Measurements from ENCODE around the gene PXMP2.
"Not testable (repeated sequence)": the region's sequence is repeated elsewhere in the genome, so short reads cannot be mapped to it uniquely, and the experiment has no call there.

Gene PXMP2

DNA sequence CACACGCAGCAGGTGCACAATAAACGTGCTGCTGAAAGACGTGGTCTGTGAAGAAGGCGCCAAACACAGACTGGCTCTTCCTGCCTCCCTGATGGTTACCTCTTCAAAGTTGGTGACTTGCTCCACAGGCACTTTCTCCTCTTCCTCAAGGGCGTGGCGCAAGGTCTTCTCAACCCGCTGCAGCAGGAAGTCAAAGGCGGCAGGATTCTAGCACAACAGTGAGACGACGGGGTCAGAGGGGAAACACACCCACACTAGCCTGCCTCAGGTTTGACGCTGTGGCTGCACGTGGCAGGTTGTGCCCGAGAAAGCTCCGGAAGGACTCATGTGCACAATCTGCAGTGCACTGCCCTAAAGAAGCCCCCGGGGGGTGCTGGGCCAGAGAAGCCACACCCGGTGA lies 15.3 kb upstream of the PXMP2 start:
- peaks cover 7% of the 10 kb centered on the region for H3K36me3 Mint-ChIP-seq

DNA sequence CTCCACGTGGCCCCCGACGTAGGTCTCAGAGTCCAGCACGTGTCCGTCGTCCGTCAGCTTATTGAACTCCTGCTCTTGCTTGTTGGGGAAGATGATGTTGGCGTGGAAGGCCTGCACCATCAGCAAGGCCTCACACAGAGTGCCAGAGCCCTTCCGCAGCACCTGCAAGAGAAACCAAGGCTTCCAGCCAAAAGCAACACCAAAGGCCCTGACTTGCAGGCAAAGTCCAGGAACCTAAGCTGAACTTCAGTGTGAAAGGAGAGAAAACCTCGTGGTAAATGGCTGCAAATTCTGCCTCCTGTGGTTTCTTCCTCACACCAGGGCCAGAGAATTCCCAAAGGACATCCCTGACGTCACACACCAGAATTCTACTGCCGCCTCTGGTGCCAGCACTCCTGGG lies 14.7 kb upstream of the PXMP2 start:
- Mint-ChIP-seq H3K36me3 (peaks cover 5% of the 10 kb centered on the region), H3K9me3 (no peaks in the 10 kb centered on the region), H3K4me1 (no peaks in the 10 kb centered on the region), H3K27me3 (no peaks in the 10 kb centered on the region), H3K27ac (no peak overlapping the region), H3K4me3 (no peak overlapping the region)

More for the DNA sequence above, 15.3 kb upstream of the PXMP2 start:
- no peaks in the 10 kb centered on the region for H3K27me3 Mint-ChIP-seq
- H3K4me1 Mint-ChIP-seq = no peaks in the 10 kb centered on the region
- no peak overlapping the region for H3K4me3 Mint-ChIP-seq
- H3K9me3 Mint-ChIP-seq = no peaks in the 10 kb centered on the region
- H3K27ac Mint-ChIP-seq = peak overlapping the region; percentile 20

DNA sequence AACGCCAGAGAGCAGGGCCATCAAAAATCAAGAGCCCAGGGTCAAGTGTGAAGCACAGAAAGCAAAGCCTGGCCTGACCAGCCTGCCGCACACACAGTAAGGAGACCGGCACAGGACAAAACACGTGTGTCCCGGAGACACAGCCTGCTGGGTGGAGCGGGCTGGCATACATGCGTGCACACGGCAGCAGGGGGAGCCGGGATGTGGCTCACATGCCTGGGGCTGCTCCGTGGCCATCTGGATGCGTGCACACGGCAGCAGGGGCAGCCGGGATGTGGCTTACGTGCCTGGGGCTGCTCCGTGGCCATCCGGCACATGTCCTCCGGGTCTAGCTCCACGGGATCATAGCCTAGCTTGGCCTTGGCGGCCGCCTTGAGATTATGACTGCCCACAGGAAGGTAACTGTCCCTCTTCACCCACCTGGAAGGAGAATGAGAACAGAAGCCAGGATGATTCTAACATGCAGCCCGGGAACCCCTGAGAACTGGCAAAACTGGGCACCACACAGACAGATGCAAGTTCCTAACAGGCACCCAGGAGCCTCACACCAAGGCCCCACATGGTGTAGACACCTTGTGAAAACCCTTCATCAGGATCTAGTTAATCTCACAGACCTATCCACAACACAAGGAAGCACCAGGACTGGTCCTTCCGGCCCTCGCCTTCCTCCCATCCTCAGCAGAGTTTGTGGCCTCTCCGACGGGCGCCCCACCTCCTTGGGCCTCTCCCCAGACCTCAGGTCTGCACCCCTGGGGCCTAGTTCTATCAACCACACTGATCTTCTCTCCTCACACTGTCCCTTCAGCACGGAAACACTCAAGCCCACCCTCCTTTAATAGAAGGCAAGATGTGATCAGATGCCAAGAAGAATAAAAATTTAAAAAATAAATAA lies 13.9 kb upstream of the PXMP2 start:
- no peaks in the 10 kb centered on the region for H3K4me1 Mint-ChIP-seq
- no peaks in the 10 kb centered on the region for H3K9me3 Mint-ChIP-seq
- no peak overlapping the region for H3K27ac Mint-ChIP-seq
- no peak overlapping the region for H3K4me3 Mint-ChIP-seq
- no peaks in the 10 kb centered on the region for H3K27me3 Mint-ChIP-seq
- H3K36me3 Mint-ChIP-seq = peaks cover 5% of the 10 kb centered on the region

DNA sequence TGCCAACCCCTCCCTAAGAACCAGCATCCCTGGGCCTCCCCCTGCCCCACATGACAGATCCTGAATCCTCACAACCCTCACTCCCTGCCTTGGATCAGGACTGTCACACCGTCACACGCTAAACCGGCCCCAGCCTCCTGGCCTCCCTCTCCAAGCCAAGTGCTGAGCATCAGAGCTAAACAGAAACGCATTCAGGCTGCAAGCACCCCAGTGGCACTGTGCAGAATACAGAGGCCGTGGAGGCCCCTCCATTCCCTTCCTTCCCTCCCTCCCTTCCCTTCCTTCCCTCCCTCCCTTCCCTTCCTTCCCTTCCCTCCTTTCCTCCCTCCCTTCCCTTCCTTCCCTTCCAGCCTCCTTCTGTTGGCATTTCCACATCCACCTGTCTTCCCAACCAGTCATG lies 12.8 kb upstream of the PXMP2 start:
- Mint-ChIP-seq H3K4me3 (no peak overlapping the region), H3K27me3 (no peaks in the 10 kb centered on the region), H3K27ac (no peak overlapping the region), H3K36me3 (peaks cover 8% of the 10 kb centered on the region), H3K9me3 (no peaks in the 10 kb centered on the region), H3K4me1 (no peaks in the 10 kb centered on the region)

DNA sequence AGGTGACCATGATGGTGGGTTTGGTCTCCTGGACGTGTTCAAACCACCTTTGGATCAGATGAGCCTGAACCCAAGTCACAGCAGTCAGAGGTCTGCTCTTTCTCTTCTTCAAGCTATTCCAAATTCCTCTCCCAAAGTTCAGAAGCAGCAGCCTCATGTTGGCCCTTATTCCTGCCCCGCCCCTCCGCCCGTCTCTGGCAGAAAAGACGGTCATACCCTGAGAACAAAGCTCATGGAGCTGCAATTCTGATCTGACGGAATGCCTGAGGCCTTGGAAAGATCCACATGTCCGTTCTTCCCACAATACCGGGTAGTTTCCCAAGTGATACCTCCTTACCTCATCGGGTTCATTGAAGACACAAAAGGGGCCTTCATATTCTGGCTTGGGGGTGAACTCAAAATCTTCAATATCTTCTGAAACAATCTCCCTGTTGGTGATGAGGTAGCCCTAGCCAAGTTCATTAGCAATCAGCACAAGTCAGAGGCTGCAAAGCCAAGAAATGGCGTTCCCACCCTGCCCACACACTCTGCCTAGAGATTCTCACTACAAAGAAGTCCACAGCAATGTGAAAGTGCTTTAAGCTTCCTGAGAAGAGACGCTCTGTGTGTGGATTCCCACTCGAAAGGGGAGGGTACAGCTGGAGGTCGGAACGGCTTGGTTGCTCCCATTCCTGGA lies 11.5 kb upstream of the PXMP2 start:
- H3K27ac Mint-ChIP-seq = no peak overlapping the region
- H3K9me3 Mint-ChIP-seq = no peaks in the 10 kb centered on the region
- H3K4me1 Mint-ChIP-seq = peaks cover 5% of the 10 kb centered on the region
- no peaks in the 10 kb centered on the region for H3K27me3 Mint-ChIP-seq
- H3K4me3 Mint-ChIP-seq = no peak overlapping the region
- peaks cover 12% of the 10 kb centered on the region for H3K36me3 Mint-ChIP-seq

DNA sequence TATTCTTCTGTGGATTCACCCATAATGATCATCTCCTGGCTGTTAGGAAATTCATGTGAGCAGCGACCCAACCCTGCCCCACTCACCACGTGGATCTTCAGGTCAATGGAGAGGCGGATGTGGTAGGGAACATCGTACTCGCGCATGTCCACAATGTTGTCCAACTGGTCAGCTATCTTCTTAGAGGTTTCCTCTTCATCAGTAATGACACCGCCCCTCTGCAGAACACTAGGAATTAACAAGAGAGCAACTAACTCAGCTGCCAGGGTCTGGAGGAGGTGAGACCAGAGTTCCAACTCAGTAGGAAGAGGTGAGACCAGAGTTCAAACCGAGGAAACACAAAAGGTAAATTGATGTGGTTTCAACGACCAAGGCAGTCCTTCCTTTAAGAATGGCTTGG lies 9.9 kb upstream of the PXMP2 start:
- Mint-ChIP-seq H3K27ac (no peak overlapping the region), H3K4me3 (no peak overlapping the region), H3K4me1 (peaks cover 7% of the 10 kb centered on the region), H3K36me3 (peaks cover 12% of the 10 kb centered on the region), H3K27me3 (no peaks in the 10 kb centered on the region), H3K9me3 (no peaks in the 10 kb centered on the region)

DNA sequence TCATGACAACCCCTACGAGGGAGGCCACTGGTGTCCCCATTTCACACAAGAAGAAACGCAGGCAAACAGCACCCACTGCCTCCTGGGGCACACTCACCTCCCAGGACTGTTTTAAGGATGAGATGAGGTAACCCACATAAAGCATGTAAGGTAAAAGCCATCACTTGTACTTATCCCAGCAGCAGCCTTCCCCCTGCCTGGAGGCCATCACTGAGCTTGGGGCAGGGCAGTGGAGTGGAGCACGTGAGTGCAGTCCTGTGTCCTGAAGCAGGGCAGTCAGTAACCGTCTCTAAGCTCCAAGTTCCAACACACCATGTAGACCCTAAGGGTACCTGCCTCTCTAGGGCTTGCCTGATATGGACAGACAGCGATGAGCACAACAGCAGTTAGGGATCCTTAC lies 2.0 kb upstream of the PXMP2 start:
- Mint-ChIP-seq H3K36me3 (peaks cover 3% of the 10 kb centered on the region), H3K4me1 (peaks cover 33% of the 10 kb centered on the region), H3K4me3 (peak overlapping the region; percentile 70), H3K27me3 (no peaks in the 10 kb centered on the region), H3K27ac (peak overlapping the region; percentile 8), H3K9me3 (no peaks in the 10 kb centered on the region)

DNA sequence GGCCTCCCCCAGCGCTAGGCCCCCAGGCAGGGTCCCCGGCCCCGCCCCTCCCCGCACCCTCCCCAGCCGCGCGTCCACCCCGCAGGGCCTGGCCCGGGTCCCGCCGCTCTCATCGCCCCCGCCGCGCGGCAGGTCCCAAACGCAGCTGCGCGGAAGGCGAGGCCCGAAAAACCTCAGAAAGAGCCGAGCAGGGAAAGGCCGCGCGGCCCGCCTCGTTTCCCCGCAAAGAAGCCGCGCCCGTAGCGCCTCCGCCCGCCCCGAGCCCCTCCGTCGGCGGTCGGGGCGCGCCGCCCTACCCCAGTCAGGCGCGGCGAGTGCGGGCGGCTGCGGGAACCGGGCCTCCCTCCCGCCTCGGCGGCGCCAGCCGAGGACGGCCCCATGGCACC lies 569 bp upstream of the PXMP2 start:
- peaks cover 27% of the 10 kb centered on the region for H3K4me1 Mint-ChIP-seq
- no peaks in the 10 kb centered on the region for H3K27me3 Mint-ChIP-seq
- H3K27ac Mint-ChIP-seq = no peak overlapping the region
- no peaks in the 10 kb centered on the region for H3K36me3 Mint-ChIP-seq
- H3K9me3 Mint-ChIP-seq = no peaks in the 10 kb centered on the region
- H3K4me3 Mint-ChIP-seq = peak overlapping the region; percentile 85

DNA sequence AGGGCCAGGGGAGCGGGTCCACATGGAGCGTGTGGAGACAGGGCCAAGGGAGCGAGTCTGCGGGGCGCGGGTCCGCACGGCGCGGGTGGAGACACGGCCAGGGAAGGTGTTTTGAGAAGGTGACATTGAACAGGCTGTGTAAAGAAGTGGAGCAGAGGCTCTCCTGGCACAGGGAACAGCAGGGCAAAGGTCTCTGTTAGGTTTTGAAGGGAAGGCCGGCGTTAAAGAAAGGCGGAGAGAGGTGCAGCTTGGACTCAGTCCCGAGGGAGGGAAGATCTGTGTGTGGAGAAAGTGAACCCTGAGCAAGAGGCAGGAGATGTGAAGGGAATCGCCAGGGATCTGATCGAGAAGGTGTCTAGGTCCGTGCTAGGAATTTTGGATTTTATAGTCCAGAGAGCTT lies 1.8 kb downstream of the PXMP2 start:
- Mint-ChIP-seq H3K36me3 (no peaks in the 10 kb centered on the region), H3K27ac (peak overlapping the region; percentile 39)

DNA sequence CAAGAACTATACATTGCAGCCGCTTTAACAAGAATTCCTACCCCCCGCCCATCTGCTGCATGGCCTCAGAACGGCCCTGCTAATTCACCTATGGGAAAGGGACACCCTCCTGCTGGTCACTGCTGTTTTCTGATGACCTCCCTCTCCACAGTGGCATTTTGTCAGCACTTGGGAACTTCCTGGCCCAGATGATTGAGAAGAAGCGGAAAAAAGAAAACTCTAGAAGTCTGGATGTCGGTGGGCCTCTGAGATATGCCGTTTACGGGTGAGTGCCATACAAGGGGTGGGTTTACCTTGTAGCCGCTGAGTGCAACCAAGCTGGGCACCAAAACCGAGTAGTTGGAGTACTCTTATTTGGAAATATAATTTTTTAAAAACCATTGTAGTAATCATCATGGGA lies 2.7 kb downstream of the PXMP2 start:
- Mint-ChIP-seq H3K4me1 (peaks cover 17% of the 10 kb centered on the region), H3K4me3 (peak overlapping the region; percentile 28), H3K36me3 (no peaks in the 10 kb centered on the region), H3K27ac (no peak overlapping the region), H3K9me3 (no peaks in the 10 kb centered on the region), H3K27me3 (no peaks in the 10 kb centered on the region)

More for the DNA sequence above, 1.8 kb downstream of the PXMP2 start:
- Mint-ChIP-seq H3K27me3 (no peaks in the 10 kb centered on the region), H3K4me3 (peak overlapping the region; percentile 81), H3K9me3 (no peaks in the 10 kb centered on the region), H3K4me1 (peaks cover 19% of the 10 kb centered on the region)

DNA sequence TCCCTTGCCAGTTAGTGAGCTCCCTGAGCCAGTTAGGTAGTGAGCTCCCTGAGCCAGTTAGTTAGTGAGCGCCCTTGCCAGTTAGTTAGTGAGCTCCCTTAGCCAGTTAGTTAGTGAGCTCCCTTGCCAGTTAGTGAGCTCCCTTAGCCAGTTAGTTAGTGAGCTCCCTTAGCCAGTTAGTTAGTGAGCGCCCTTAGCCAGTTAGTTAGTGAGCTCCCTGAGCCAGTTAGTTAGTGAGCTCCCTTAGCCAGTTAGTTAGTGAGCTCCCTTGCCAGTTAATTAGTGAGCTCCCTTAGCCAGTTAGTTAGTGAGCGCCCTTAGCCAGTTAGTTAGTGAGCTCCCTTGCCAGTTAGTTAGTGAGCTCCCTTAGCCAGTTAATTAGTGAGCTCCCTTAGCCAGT lies 4.6 kb downstream of the PXMP2 start:
- not testable (repeated sequence) for H3K36me3 Mint-ChIP-seq, H3K4me1 Mint-ChIP-seq, H3K4me3 Mint-ChIP-seq, H3K9me3 Mint-ChIP-seq, H3K27me3 Mint-ChIP-seq, H3K27ac Mint-ChIP-seq

DNA sequence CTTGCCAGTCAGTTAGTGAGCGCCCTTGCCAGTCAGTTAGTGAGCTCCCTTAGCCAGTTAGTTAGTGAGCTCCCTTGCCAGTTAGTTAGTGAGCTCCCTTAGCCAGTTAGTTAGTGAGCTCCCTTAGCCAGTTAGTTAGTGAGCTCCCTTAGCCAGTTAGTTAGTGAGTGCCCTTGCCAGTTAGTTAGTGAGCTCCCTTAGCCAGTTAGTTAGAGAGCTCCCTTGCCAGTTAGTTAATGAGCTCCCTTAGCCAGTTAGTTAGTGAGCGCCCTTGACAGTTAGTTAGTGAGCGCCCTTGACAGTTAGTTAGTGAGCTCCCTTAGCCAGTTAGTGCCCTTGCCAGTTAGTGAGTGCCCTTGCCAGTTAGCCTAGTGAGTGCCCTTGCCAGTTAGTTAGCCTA lies 7.5 kb downstream of the PXMP2 start:
- not testable (repeated sequence) for H3K4me1 Mint-ChIP-seq, H3K9me3 Mint-ChIP-seq, H3K27ac Mint-ChIP-seq, H3K4me3 Mint-ChIP-seq, H3K36me3 Mint-ChIP-seq, H3K27me3 Mint-ChIP-seq

DNA sequence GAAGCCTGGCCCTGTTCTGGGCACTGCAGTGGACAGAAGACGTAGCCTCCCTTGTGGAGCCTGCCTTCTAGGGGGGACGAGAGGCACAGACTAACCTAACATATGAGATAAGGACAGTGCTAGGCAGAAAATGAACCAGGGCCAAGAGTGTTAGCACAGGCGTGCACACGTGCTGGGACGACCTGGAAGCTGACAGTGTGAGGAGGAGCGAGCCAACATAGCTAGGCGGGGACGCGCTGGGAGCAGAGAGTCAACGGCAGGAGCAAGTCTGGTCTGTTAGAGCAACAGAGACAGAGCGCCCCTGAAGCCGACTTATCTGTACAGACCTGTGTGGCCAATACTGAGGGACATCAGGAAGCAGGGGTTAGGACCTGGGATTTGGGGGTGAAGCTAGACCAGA lies 8.0 kb downstream of the PXMP2 start:
- H3K36me3 Mint-ChIP-seq = peaks cover 3% of the 10 kb centered on the region

DNA sequence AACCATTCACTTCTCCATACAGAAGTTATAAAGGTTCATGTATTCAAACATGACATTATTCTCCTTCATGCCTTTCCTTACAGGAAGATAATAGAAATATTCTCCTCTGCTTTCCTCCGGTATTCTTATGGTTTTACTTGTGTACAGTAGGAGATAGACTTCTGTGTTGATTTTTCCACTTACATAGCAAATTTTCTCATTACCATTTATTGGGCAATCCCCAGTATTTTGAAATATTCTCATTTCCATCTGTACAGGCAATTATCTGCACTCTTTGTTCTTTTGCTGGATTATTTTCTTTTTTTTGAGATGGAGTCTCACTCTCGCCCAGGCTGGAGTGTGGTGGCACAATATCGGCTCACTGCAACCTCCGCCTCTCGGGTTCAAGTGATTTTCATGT lies 11.0 kb downstream of the PXMP2 start:
- Mint-ChIP-seq H3K36me3 (peaks cover 7% of the 10 kb centered on the region), H3K4me1 (no peaks in the 10 kb centered on the region), H3K27ac (no peak overlapping the region), H3K4me3 (no peak overlapping the region), H3K9me3 (no peaks in the 10 kb centered on the region), H3K27me3 (no peaks in the 10 kb centered on the region)

More for the DNA sequence above, 8.0 kb downstream of the PXMP2 start:
- Mint-ChIP-seq H3K4me3 (no peak overlapping the region), H3K27ac (no peak overlapping the region), H3K27me3 (no peaks in the 10 kb centered on the region), H3K9me3 (no peaks in the 10 kb centered on the region), H3K4me1 (no peaks in the 10 kb centered on the region)

DNA sequence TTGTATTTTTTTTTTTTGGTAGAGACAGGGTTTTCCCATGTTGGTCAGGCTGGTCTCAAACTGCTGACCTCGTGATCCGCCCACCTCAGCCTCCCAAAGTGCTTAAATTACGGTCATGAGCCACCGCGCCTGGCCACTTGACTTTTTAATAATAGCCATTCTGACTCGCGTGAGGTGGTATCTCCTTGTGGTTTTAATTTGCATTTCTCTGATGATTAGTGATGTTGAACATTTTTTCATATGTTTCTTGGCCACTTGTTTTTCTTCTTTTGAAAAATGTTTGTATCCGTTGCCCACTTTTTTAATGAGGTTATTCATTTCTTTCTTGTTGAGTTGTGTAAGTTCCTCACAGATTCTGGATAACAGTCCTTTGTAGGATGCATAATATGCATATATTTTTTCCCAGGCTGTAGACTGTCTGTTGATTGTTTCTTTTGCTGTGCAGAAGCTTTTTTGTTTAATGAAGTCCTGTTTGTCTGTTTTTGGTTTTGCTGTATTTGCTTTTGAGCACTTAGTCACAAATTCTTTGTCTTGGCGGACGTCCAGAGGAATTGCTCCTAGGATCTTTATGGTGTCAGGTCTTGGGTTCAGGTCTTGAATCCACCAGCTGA lies 12.9 kb downstream of the PXMP2 start:
- Mint-ChIP-seq H3K27ac (no peak overlapping the region), H3K9me3 (no peaks in the 10 kb centered on the region), H3K27me3 (no peaks in the 10 kb centered on the region), H3K36me3 (peaks cover 15% of the 10 kb centered on the region), H3K4me3 (no peak overlapping the region), H3K4me1 (no peaks in the 10 kb centered on the region)

DNA sequence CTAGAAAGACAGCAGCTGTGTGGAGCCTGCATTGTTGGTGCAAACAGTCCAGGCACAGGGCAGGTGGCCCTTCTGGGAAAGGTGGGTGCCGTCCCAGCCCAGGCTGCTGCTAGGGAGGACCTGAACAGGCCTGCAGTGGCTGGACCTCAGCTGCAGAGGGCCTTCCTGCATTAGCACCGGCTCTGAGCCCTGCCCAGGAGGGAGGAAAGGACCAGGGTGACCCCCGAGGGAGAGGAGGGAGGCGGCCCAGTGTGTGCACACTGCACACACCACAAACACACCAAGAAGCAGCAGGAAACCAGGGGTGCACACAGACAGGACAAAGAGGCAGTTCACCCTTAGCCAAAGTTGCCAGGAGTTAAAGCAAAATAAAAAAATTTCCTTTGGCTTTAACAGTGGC lies 15.3 kb downstream of the PXMP2 start:
- Mint-ChIP-seq H3K27ac (no peak overlapping the region), H3K27me3 (no peaks in the 10 kb centered on the region), H3K9me3 (no peaks in the 10 kb centered on the region), H3K4me3 (no peak overlapping the region), H3K4me1 (no peaks in the 10 kb centered on the region), H3K36me3 (peaks cover 19% of the 10 kb centered on the region)
